ENCODE results near the gene CACNA1C. TPM values are rescaled to one million over a fixed set of nuclear protein-coding genes. Genes with fewer than 3 reads are reported as not detected.

The CACNA1C gene
- total RNA-seq, 4 donors from 2014 or later = 0.38 to 2.4 (median 1.4) TPM

DNA sequence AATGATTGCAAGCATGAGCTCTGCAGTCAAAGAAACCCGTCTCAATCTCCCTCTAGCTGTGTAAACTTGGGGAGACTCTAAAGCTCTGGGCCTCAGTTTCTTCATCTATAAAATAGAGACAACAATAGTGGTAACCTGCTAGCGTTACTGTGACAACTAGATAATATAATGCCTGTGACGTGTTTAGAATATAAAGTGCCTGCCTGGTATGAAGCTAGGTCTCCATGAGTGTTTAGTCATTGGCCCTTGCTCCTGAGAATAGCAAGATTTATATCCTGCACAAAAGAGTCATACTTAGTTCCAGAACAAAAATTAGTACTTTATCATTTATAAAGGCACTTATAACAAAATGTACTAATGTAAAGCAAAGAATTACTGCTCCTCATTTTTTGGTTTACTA, 39.7 kb upstream of the CACNA1C start:
- 84 to 85% methylated on average over 3 of the region's 3 CpGs for WGBS, 2 donors
- DNase-seq (ENCODE audit: low spot score in 2 of 2) = no peak
- intact Hi-C loops (cut with DNase I; ENCODE audit: low total_unique reads) = no loop called here
- H3K4me3 ChIP-seq (ENCODE audit: low read depth, poor library complexity, severe bottlenecking) = no peak overlapping the region
- TF ChIP-seq POLR2A (IDR thresholded peaks at IDR 0.05) = no peak
- TF ChIP-seq, protein P1, sequence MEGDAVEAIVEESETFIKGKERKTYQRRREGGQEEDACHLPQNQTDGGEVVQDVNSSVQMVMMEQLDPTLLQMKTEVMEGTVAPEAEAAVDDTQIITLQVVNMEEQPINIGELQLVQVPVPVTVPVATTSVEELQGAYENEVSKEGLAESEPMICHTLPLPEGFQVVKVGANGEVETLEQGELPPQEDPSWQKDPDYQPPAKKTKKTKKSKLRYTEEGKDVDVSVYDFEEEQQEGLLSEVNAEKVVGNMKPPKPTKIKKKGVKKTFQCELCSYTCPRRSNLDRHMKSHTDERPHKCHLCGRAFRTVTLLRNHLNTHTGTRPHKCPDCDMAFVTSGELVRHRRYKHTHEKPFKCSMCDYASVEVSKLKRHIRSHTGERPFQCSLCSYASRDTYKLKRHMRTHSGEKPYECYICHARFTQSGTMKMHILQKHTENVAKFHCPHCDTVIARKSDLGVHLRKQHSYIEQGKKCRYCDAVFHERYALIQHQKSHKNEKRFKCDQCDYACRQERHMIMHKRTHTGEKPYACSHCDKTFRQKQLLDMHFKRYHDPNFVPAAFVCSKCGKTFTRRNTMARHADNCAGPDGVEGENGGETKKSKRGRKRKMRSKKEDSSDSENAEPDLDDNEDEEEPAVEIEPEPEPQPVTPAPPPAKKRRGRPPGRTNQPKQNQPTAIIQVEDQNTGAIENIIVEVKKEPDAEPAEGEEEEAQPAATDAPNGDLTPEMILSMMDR (IDR thresholded peaks at IDR 0.05) = no peak

DNA sequence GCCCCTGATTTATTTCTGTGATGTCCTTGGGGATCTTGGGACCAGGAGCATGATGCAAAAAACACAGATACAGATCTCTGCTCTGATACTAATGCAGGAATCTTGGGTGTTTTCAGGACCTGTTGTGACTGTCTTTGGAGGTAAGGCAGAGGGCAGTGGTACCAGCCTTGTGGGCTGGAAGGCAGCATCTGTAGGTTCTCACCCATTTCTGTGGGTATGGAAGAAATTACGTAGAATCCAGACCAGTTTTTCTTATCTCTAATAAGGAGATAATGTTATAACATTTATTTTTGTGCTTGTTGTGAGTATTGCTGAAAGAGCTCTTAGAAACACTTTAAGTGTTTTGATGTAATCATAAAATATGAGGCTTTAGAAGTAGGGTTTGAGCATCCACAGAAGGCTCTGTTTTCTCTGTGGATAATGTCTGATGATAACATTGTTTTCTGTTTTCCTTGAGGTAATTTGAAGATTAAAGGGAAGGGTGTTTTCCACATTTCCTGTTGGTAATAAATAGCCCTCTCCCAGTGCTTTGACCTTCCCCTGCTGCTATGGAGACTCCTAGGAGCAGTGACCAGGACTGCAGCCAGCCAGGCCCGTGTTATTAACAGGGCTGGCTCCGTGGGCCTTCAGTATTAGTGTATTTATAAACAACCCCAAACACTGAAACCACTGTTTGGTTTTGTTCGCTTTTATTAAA, 39.1 kb upstream of the CACNA1C start:
- intact Hi-C loops (cut with DNase I; ENCODE audit: low total_unique reads) = no loop called here
- H3K4me3 ChIP-seq (ENCODE audit: low read depth, poor library complexity, severe bottlenecking) = no peak overlapping the region
- DNase-seq (ENCODE audit: low spot score in 2 of 2) = no peak
- TF ChIP-seq, protein P1 (IDR thresholded peaks at IDR 0.05) = no peak
- WGBS, 2 donors = 53 to 58% methylated on average over 4 of the region's 4 CpGs

DNA sequence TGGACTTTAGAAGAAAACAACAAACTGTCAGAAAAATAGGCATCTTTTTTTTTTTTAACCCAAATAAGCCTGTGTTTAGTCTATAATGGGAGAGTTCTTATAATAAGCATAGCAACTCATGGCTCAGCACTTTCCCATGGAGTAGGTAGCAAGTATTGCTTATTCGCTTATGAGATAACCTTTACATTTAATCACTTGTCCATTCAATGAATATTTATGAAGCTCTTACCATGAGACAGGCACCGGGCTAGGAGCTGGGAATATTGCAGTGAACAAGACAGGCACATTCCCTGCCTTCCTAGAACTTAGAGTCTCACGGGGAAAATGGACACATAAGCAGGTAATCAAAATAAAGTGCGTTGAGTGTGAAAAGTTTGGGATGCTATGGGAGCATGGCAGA, 38.6 kb upstream of the CACNA1C start:
- 91 to 93% methylated on average over 4 of the region's 4 CpGs for WGBS, 2 donors
- no peak for DNase-seq (ENCODE audit: low spot score in 2 of 2)
- H3K4me3 ChIP-seq (ENCODE audit: low read depth, poor library complexity, severe bottlenecking) = no peak overlapping the region
- intact Hi-C loops (cut with DNase I; ENCODE audit: low total_unique reads) = no loop called here
- TF ChIP-seq, protein P1 (IDR thresholded peaks at IDR 0.05) = no peak
- TF ChIP-seq POLR2A (IDR thresholded peaks at IDR 0.05) = no peak

DNA sequence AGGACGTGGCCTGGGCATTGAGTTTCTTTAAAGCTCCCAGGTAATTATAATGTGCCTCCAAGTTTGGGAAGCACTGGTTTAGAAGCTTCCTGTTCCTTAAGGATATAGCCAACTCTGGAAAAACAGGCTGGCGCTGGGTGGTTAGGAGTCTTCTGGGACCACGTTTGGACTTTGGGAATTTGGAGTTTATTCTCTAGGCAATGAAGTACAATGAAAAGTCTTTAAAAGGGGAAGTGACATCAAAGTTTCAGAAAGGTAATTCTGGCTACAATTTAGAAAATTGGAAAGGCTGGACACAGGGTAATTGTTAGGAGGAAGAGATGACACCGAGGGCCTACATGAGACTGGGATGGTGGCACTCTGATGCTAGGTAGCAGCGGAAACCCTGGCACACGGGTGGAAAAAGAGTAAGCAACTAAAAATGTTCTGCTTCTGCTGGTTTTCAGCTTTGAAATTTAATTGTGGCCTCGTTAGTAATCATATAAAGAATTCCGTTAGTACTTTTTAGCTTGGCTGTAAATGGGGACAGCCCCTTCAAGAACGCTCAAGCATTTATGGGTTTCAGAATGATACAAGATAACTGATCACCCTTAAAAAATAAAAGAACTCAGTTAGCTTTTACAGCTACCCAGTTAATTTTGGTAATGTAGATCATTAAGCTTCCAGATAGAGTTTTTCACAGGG, 35.8 kb upstream of the CACNA1C start:
- 85 to 86% methylated on average over 9 of the region's 9 CpGs for WGBS, 2 donors
- intact Hi-C loops (cut with DNase I; ENCODE audit: low total_unique reads) = no loop called here
- DNase-seq (ENCODE audit: low spot score in 2 of 2) = no peak
- no peak overlapping the region for H3K4me3 ChIP-seq (ENCODE audit: low read depth, poor library complexity, severe bottlenecking)
- TF ChIP-seq, protein P1 (IDR thresholded peaks at IDR 0.05) = no peak
- no peak for TF ChIP-seq POLR2A (IDR thresholded peaks at IDR 0.05)

- 51 to 60% methylated on average over 12 of the region's 12 CpGs for WGBS, 2 donors
- intact Hi-C loops (cut with DNase I; ENCODE audit: low total_unique reads) = no loop called here
- H3K4me3 ChIP-seq (ENCODE audit: low read depth, poor library complexity, severe bottlenecking) = no peak overlapping the region
- no peak for TF ChIP-seq POLR2A (IDR thresholded peaks at IDR 0.05)
- TF ChIP-seq, protein P1 (IDR thresholded peaks at IDR 0.05) = no peak
- no peak for DNase-seq (ENCODE audit: low spot score in 2 of 2)
Observed at GRCh38 chr12:2017546-2018337, 35.0 kb upstream of the CACNA1C start.
